Measurements from ENCODE around the gene ELAVL4.

DNA sequence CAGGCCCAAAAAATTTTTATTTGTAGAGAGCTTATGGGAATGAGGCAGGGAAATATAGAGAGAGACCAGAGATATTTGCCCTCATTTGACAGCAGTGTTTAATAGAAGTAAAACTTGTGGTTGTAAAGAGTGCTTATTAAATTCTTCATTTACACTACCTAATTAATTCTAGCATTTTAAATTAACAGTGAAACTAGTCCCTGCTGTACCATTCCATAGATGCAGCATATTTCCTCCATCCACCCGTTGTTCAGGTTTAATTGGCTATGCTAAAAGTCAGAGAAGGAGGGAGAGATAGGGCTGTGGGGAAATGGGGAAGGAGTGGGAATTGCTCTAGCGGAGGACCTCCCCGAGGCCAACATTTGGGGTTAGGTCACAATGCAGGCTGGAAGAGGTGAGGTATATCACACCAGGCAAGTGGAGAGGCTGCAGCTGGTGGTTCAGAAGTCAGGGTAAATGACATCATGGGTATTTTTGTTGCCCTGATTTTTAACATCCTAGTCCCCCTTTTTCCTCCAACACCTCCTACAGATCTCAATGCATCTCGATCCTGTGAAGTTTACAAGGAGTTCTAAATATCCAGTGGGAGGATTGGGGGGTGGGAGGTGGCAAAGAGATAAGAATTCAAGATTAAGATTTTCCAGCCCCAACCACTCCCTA lies 38.6 kb downstream of the ELAVL4 start:
- TF ChIP-seq, protein P1, sequence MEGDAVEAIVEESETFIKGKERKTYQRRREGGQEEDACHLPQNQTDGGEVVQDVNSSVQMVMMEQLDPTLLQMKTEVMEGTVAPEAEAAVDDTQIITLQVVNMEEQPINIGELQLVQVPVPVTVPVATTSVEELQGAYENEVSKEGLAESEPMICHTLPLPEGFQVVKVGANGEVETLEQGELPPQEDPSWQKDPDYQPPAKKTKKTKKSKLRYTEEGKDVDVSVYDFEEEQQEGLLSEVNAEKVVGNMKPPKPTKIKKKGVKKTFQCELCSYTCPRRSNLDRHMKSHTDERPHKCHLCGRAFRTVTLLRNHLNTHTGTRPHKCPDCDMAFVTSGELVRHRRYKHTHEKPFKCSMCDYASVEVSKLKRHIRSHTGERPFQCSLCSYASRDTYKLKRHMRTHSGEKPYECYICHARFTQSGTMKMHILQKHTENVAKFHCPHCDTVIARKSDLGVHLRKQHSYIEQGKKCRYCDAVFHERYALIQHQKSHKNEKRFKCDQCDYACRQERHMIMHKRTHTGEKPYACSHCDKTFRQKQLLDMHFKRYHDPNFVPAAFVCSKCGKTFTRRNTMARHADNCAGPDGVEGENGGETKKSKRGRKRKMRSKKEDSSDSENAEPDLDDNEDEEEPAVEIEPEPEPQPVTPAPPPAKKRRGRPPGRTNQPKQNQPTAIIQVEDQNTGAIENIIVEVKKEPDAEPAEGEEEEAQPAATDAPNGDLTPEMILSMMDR (conservative IDR thresholded peaks at IDR 0.05): no peak
- TF ChIP-seq ZFX (IDR thresholded peaks at IDR 0.05): no peak
